K562 (cell line): Measurements from ENCODE around the gene ZNF529.

Experiments
- ATF4 ChIP-seq: fragments of 450-650 bp; formaldehyde crosslinking; IDR thresholded peaks from 2 replicates; pipeline ENCODE4 v1.4.0; 2022; ENCODE audit warnings: mild to moderate bottlenecking, moderate library complexity
- CEBPZ ChIP-seq: fragments of 150-350 bp; IDR thresholded peaks from 2 replicates; pipeline ENCODE4 v1.6.1; 2014; ENCODE audit warnings: low read depth, mild to moderate bottlenecking, low read length, borderline replicate concordance
- CTCF ChIP-seq, 3 experiments: IDR thresholded peaks in 2 of 3; conservative IDR thresholded peaks in 1 of 3; 2 replicates each; pipeline ENCODE4 v1.5.1; 2011 to 2012; ENCODE audit warnings: low read length in 3 of 3, mild to moderate bottlenecking in 3 of 3, control low read depth in 2 of 3, improper control_type of control experiment in 1 of 3, inconsistent platforms in 1 of 3, low read depth in 1 of 3, mixed read lengths in 1 of 3, moderate library complexity in 1 of 3; ENCODE audit not compliant: insufficient read depth in 2 of 3
- CTCFL ChIP-seq: IDR thresholded peaks from 2 replicates; pipeline ENCODE4 v1.6.1; 2011; ENCODE audit warnings: borderline replicate concordance, low read depth, mild to moderate bottlenecking, moderate library complexity, low read length; ENCODE audit not compliant: insufficient read depth, poor library complexity, severe bottlenecking
- E2F5 ChIP-seq: sonication (generic); formaldehyde crosslinking; IDR thresholded peaks from 2 replicates; pipeline ENCODE4 v1.8.0; 2022; ENCODE audit warnings: mild to moderate bottlenecking, missing genetic modification reagents
- ELF2 ChIP-seq: fragments of 250-450 bp; sonication (Bioruptor Pico); IDR thresholded peaks from 2 replicates; pipeline ENCODE4 v1.5.0; 2021; ENCODE audit warnings: mild to moderate bottlenecking
- HMGN3 ChIP-seq: IDR thresholded peaks from 2 replicates; pipeline ENCODE4 v1.6.1; 2011; ENCODE audit warnings: borderline replicate concordance, low read depth, mild to moderate bottlenecking, mixed read lengths, low read length; ENCODE audit not compliant: insufficient read length; ENCODE audit errors: extremely low read depth
- KAT2B ChIP-seq: IDR thresholded peaks from one replicate; pipeline ENCODE4 v1.6.1; 2012; ENCODE audit warnings: low read depth, mild to moderate bottlenecking, control low read depth, inconsistent platforms, low read length, moderate library complexity
- MAX ChIP-seq: sonication (generic); formaldehyde crosslinking; IDR thresholded peaks from 2 replicates; pipeline ENCODE4 v1.9.0; 2022; ENCODE audit warnings: mild to moderate bottlenecking, missing genetic modification reagents
- PTBP1 ChIP-seq: fragments of 200-400 bp; formaldehyde crosslinking; IDR thresholded peaks from 2 replicates; pipeline ENCODE4 v1.6.1; 2017; ENCODE audit warnings: low read depth, low read length
- RAD21 ChIP-seq, 2 experiments: fragments of 250-450 bp in 1 of 2; fragments of 450-650 bp in 1 of 2; sonication (Bioruptor Pico) in 1 of 2; formaldehyde crosslinking in 1 of 2; IDR thresholded peaks in 1 of 2; conservative IDR thresholded peaks in 1 of 2; 2 replicates each; pipeline versions ENCODE4 v1.4.0 to v1.8.0; 2020 to 2022; ENCODE audit warnings: mild to moderate bottlenecking in 2 of 2, moderate library complexity in 1 of 2
- SMAD4 ChIP-seq: fragments of 250-450 bp; sonication (Bioruptor Pico); conservative IDR thresholded peaks from 2 replicates; pipeline ENCODE4 v1.8.0; 2021; ENCODE audit warnings: inconsistent platforms, mild to moderate bottlenecking, moderate library complexity
- ZKSCAN1 ChIP-seq: fragments of 150-350 bp; IDR thresholded peaks from 2 replicates; pipeline ENCODE4 v1.6.1; 2016; ENCODE audit warnings: low read depth, low read length

- no peak for TF ChIP-seq CEBPZ
- no peak for TF ChIP-seq PTBP1
- no peak for TF ChIP-seq MAX (CRISPR knock-in tag)
- no peak for TF ChIP-seq RAD21 (CRISPR knock-in tag; conservative IDR thresholded peaks at IDR 0.05 in 1 of 2, IDR thresholded peaks at IDR 0.05 in 1 of 2)
- TF ChIP-seq SMAD4 (CRISPR knock-in tag), result no peak
- no peak for TF ChIP-seq E2F5 (CRISPR knock-in tag)
- no peak for TF ChIP-seq KAT2B
- TF ChIP-seq ZKSCAN1, result no peak
- no peak for TF ChIP-seq HMGN3
- no peak for TF ChIP-seq CTCF (IDR thresholded peaks at IDR 0.05 in 2 of 3, conservative IDR thresholded peaks at IDR 0.05 in 1 of 3; ENCODE audit: insufficient read depth in 2 of 3, low read depth in 1 of 3, low read length in 3 of 3)
- no peak for TF ChIP-seq CTCFL
- no peak for TF ChIP-seq ELF2 (CRISPR knock-in tag)
- no peak for TF ChIP-seq ATF4 (CRISPR knock-in tag)
Observed at GRCh38 chr19:36524617-36525016, 48.5 kb downstream of the ZNF529 start.
